Left ventricle myocardium inferior (tissue), 1 donor: ENCODE data around the gene KLHL11. TPM values are rescaled to one million over a fixed set of nuclear protein-coding genes. Genes with fewer than 3 reads are reported as not detected.

Source experiments
- DNase-seq: peaks from one replicate; pipeline ENCODE4 v3.0.0-alpha.2; 2020
- H3K27ac ChIP-seq: fragments of 200-600 bp; replicated peaks from 2 replicates; pipeline ENCODE4 v1.8.0; 2021
- H3K27me3 ChIP-seq: fragments of 200-600 bp; 2 replicates; pipeline ENCODE4 v1.8.0; 2021; ENCODE audit warnings: low read depth
- H3K36me3 ChIP-seq: fragments of 200-600 bp; 2 replicates; pipeline ENCODE4 v1.8.0; 2021
- H3K4me1 ChIP-seq: fragments of 200-600 bp; 2 replicates; pipeline ENCODE4 v1.8.0; 2021
- H3K4me3 ChIP-seq: fragments of 200-600 bp; 2 replicates; pipeline ENCODE4 v1.8.0; 2021; ENCODE audit warnings: mild to moderate bottlenecking, moderate library complexity
- H3K9me3 ChIP-seq: fragments of 200-600 bp; replicated peaks from 2 replicates; pipeline ENCODE4 v1.8.0; 2021
- intact Hi-C: fragments of 100-400 bp; cut with micrococcal nuclease; formaldehyde crosslinking; loops from one replicate; pipeline ENCODE4 v1.11.0; 2022
- total RNA-seq: library from RNA; stranded (reverse); fragmentation: NEBNext Ultra II Directional; extraction: Animal tissue kit (Norgen Biotek cat#: 25700); gene quantifications from one replicate; pipeline ENCODE4 v1.2.1, GENCODE V29; 2021
- TF ChIP-seq, protein P1 (sequence below): fragments of 200-600 bp; IDR thresholded peaks from 2 replicates; pipeline ENCODE4 v1.8.0; 2021; ENCODE audit warnings: antibody characterized with exemption, mild to moderate bottlenecking, borderline replicate concordance
- donor health status: DM: no; HTN: yes; CAD: no; lungs with severe emphysema.

KLHL11 gene
- total RNA-seq, 1 donor from 2014 or later: 3.5 TPM

DNA sequence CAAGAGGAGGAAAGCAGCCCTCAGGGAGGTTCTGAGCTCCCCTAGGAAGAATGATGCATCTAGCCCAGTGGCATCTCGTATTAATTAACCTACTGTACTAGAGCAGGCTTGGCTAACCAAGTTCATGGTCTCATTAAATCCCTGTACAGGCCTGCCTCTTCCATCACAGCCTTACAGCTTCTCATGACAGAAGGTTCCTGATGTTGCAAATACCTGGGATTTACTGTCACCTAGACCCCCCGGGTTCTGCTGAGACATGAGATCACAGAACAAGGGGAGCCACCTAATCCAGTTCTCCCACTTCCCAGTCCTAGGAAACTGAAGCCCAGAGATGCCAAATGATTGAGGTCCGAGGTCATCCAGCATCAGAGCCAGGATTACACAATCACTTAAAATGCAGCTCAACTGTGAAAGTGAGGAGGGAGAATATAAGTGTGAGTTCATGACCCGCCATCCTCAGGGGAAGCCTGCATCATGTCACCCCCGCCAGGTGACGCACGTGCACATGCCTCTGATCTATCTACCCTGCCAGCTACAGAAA lies 29.6 kb upstream of the KLHL11 start:
- Histone ChIP-seq H3K36me3 (peaks cover 94% of the 10 kb centered on the region), H3K9me3 (no peaks in the 10 kb centered on the region), H3K27me3 (no peaks in the 10 kb centered on the region), H3K4me3 (no peak overlapping the region), H3K4me1 (peaks cover 20% of the 10 kb centered on the region), H3K27ac (peak overlapping the region; percentile 74)
- intact Hi-C loops: no loop called here
- no peak for DNase-seq
- TF ChIP-seq, protein P1, sequence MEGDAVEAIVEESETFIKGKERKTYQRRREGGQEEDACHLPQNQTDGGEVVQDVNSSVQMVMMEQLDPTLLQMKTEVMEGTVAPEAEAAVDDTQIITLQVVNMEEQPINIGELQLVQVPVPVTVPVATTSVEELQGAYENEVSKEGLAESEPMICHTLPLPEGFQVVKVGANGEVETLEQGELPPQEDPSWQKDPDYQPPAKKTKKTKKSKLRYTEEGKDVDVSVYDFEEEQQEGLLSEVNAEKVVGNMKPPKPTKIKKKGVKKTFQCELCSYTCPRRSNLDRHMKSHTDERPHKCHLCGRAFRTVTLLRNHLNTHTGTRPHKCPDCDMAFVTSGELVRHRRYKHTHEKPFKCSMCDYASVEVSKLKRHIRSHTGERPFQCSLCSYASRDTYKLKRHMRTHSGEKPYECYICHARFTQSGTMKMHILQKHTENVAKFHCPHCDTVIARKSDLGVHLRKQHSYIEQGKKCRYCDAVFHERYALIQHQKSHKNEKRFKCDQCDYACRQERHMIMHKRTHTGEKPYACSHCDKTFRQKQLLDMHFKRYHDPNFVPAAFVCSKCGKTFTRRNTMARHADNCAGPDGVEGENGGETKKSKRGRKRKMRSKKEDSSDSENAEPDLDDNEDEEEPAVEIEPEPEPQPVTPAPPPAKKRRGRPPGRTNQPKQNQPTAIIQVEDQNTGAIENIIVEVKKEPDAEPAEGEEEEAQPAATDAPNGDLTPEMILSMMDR: no peak

- TF ChIP-seq, protein P1: no peak
Observed at GRCh38 chr17:41893384-41893783, 28.2 kb upstream of the KLHL11 start.

DNA sequence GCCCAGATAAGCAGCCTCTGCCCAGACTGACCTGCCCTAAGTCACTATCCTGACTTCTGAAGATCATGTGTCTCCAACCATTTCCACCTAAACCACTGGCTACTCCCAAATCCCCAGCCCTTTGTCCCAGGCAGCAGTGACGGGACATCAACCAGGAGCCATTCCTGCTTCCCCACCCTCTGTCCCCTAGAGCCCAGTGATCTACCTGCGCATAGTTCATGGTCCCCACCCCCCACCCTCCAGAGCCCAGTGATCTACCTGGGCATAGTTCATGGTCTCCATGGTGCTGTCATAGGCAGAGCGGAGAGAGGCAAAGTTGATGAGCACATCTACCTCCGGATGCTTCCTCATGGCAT lies 26.8 kb upstream of the KLHL11 start:
- Histone ChIP-seq H3K36me3 (peaks cover 93% of the 10 kb centered on the region), H3K4me3 (no peak overlapping the region), H3K27me3 (no peaks in the 10 kb centered on the region), H3K9me3 (no peaks in the 10 kb centered on the region), H3K27ac (no peak overlapping the region), H3K4me1 (peaks cover 20% of the 10 kb centered on the region)
- TF ChIP-seq, protein P1: no peak
- DNase-seq: no peak
- intact Hi-C loops: no loop called here

More at GRCh38 chr17:41893384-41893783, 28.2 kb upstream of the KLHL11 start:
- peaks cover 93% of the 10 kb centered on the region for H3K36me3 ChIP-seq
- no peak overlapping the region for H3K4me3 ChIP-seq
- DNase-seq: no peak
- intact Hi-C loops: no loop called here
- no peaks in the 10 kb centered on the region for H3K9me3 ChIP-seq
- H3K27me3 ChIP-seq: no peaks in the 10 kb centered on the region
- H3K4me1 ChIP-seq: peaks cover 20% of the 10 kb centered on the region
- H3K27ac ChIP-seq: no peak overlapping the region

- Histone ChIP-seq H3K4me3 (no peak overlapping the region), H3K4me1 (peaks cover 20% of the 10 kb centered on the region), H3K36me3 (peaks cover 93% of the 10 kb centered on the region), H3K27ac (no peak overlapping the region), H3K27me3 (no peaks in the 10 kb centered on the region), H3K9me3 (no peaks in the 10 kb centered on the region)
- TF ChIP-seq, protein P1: no peak
- intact Hi-C loops: no loop called here
- no peak for DNase-seq
Observed at GRCh38 chr17:41891135-41892020, 26.2 kb upstream of the KLHL11 start.

- Histone ChIP-seq H3K9me3 (no peaks in the 10 kb centered on the region), H3K4me1 (no peaks in the 10 kb centered on the region), H3K27ac (no peak overlapping the region), H3K27me3 (no peaks in the 10 kb centered on the region), H3K36me3 (peaks cover 98% of the 10 kb centered on the region), H3K4me3 (no peak overlapping the region)
- TF ChIP-seq, protein P1: no peak
- no peak for DNase-seq
- intact Hi-C loops: no loop called here
Observed at GRCh38 chr17:41888332-41888965, 23.2 kb upstream of the KLHL11 start.
